ENCODE results near the gene ARMC8.

ARMC8 gene

GRCh38 chr3:138200424-138200823 lies 13.3 kb downstream of the ARMC8 start:
- no peak for DNase-seq (ENCODE audit: low spot score)

- DNase-seq (ENCODE audit: low spot score) = no peak
Measured at GRCh38 chr3:138202945-138203701, 16.0 kb downstream of the ARMC8 start.

GRCh38 chr3:138203938-138204337 lies 16.8 kb downstream of the ARMC8 start:
- no peak for DNase-seq (ENCODE audit: low spot score)

GRCh38 chr3:138205527-138205926 lies 18.4 kb downstream of the ARMC8 start:
- DNase-seq (ENCODE audit: low spot score) = no peak

- no peak for DNase-seq (ENCODE audit: low spot score)
Measured at GRCh38 chr3:138206196-138206595, 19.1 kb downstream of the ARMC8 start.

GRCh38 chr3:138210528-138210927 lies 23.4 kb downstream of the ARMC8 start:
- no peak for DNase-seq (ENCODE audit: low spot score)

GRCh38 chr3:138213398-138214085 lies 26.4 kb downstream of the ARMC8 start:
- no peak for DNase-seq (ENCODE audit: low spot score)

GRCh38 chr3:138219255-138219654 lies 32.2 kb downstream of the ARMC8 start:
- no peak for DNase-seq (ENCODE audit: low spot score)

GRCh38 chr3:138220242-138220641 lies 33.1 kb downstream of the ARMC8 start:
- no peak for DNase-seq (ENCODE audit: low spot score)

- DNase-seq (ENCODE audit: low spot score) = no peak
Measured at GRCh38 chr3:138220788-138221187, 33.7 kb downstream of the ARMC8 start.

- no peak for DNase-seq (ENCODE audit: low spot score)
Measured at GRCh38 chr3:138222131-138222941, 35.2 kb downstream of the ARMC8 start.

GRCh38 chr3:138222942-138223287 lies 35.8 kb downstream of the ARMC8 start:
- DNase-seq (ENCODE audit: low spot score) = no peak

- DNase-seq (ENCODE audit: low spot score) = no peak
Measured at GRCh38 chr3:138227650-138228049, 40.5 kb downstream of the ARMC8 start.

- no peak for DNase-seq (ENCODE audit: low spot score)
Measured at GRCh38 chr3:138230525-138230924, 43.4 kb downstream of the ARMC8 start.

- no peak for DNase-seq (ENCODE audit: low spot score)
Measured at GRCh38 chr3:138232705-138233364, 45.7 kb downstream of the ARMC8 start.

GRCh38 chr3:138234401-138235179 lies 47.5 kb downstream of the ARMC8 start:
- peak; percentile 28 for DNase-seq (ENCODE audit: low spot score)

GRCh38 chr3:138238711-138239110 lies 51.6 kb downstream of the ARMC8 start:
- DNase-seq (ENCODE audit: low spot score) = no peak

GRCh38 chr3:138241061-138241460 lies 54.0 kb downstream of the ARMC8 start:
- DNase-seq (ENCODE audit: low spot score) = no peak

GRCh38 chr3:138241676-138242075 lies 54.6 kb downstream of the ARMC8 start:
- DNase-seq (ENCODE audit: low spot score) = no peak

GRCh38 chr3:138242466-138242865 lies 55.4 kb downstream of the ARMC8 start:
- DNase-seq (ENCODE audit: low spot score) = no peak

- no peak for DNase-seq (ENCODE audit: low spot score)
Measured at GRCh38 chr3:138245026-138245425, 57.9 kb downstream of the ARMC8 start.

- no peak for DNase-seq (ENCODE audit: low spot score)
Measured at GRCh38 chr3:138249636-138250035, 62.5 kb downstream of the ARMC8 start.

Data from COLO829 (cell line).